HepG2 (cell line): ENCODE measurements around the gene CHEK2. TPM values are rescaled to one million over a fixed set of nuclear protein-coding genes. Genes with fewer than 3 reads are reported as not detected.

Experiments used
- ARNT ChIP-seq: fragments of 450-650 bp; IDR thresholded peaks from 2 replicates; pipeline ENCODE4 v1.6.1; 2017
- EEA1 ChIP-seq: sonication (generic); formaldehyde crosslinking; IDR thresholded peaks from 2 replicates; pipeline ENCODE4 v1.5.1; 2020; ENCODE audit warnings: mild to moderate bottlenecking, missing genetic modification reagents, borderline replicate concordance
- GTF3A ChIP-seq: sonication (generic); formaldehyde crosslinking; conservative IDR thresholded peaks from 2 replicates; pipeline ENCODE4 v1.4.0; 2020; ENCODE audit warnings: mild to moderate bottlenecking, missing genetic modification reagents
- MIER2 ChIP-seq: IDR thresholded peaks from 2 replicates; pipeline ENCODE4 v1.6.1; 2016; ENCODE audit warnings: missing biosample characterization, missing genetic modification reagents
- NFE2L2 ChIP-seq: fragments of 150-350 bp; IDR thresholded peaks from 2 replicates; pipeline ENCODE4 v1.6.1; 2014; ENCODE audit warnings: low read length
- POGK ChIP-seq: sonication (generic); formaldehyde crosslinking; conservative IDR thresholded peaks from 2 replicates; pipeline ENCODE4 v1.8.0; 2022; ENCODE audit warnings: mild to moderate bottlenecking, moderate library complexity, missing genetic modification reagents
- RAD21 ChIP-seq: fragments of 450-650 bp; formaldehyde crosslinking; IDR thresholded peaks from 2 replicates; pipeline ENCODE4 v1.5.0; 2020; ENCODE audit warnings: mild to moderate bottlenecking
- RBFOX2 ChIP-seq: fragments of 200-400 bp; formaldehyde crosslinking; IDR thresholded peaks from 2 replicates; pipeline ENCODE4 v1.6.1; 2017; ENCODE audit warnings: low read depth, mild to moderate bottlenecking, low read length
- SALL1 ChIP-seq: sonication (generic); formaldehyde crosslinking; IDR thresholded peaks from 2 replicates; pipeline ENCODE4 v1.8.0; 2022; ENCODE audit warnings: mild to moderate bottlenecking, missing genetic modification reagents
- SMC3 ChIP-seq: IDR thresholded peaks from 2 replicates; pipeline ENCODE4 v1.6.1; 2011; ENCODE audit warnings: low read length, improper control_type of control experiment
- TIGD3 ChIP-seq: sonication (generic); formaldehyde crosslinking; IDR thresholded peaks from 2 replicates; pipeline ENCODE4 v1.5.1; 2020; ENCODE audit warnings: mild to moderate bottlenecking, missing genetic modification reagents, borderline replicate concordance
- TRIM22 ChIP-seq: fragments of 450-650 bp; IDR thresholded peaks from 2 replicates; pipeline ENCODE4 v1.6.1; 2017
- ZBTB1 ChIP-seq: sonication (generic); formaldehyde crosslinking; IDR thresholded peaks from 2 replicates; pipeline ENCODE4 v1.4.0; 2020; ENCODE audit warnings: missing genetic modification reagents, borderline replicate concordance
- ZNF12 ChIP-seq: sonication (generic); formaldehyde crosslinking; IDR thresholded peaks from 2 replicates; pipeline ENCODE4 v1.5.0; 2020; ENCODE audit warnings: missing genetic modification reagents
- ZNF317 ChIP-seq: sonication (generic); formaldehyde crosslinking; IDR thresholded peaks from 2 replicates; pipeline ENCODE4 v1.5.0; 2020; ENCODE audit warnings: mild to moderate bottlenecking, missing genetic modification reagents
- ZNF513 ChIP-seq: sonication (generic); formaldehyde crosslinking; conservative IDR thresholded peaks from 2 replicates; pipeline ENCODE4 v1.5.0; 2020; ENCODE audit warnings: missing genetic modification reagents
- ZNF879 ChIP-seq: sonication (generic); formaldehyde crosslinking; IDR thresholded peaks from 2 replicates; pipeline ENCODE4 v1.8.1; 2023; ENCODE audit warnings: missing genetic modification reagents
- polyA plus RNA-seq, 8 experiments: library from polyadenylated mRNA; depleted of rRNA in 3 of 8; stranded (reverse) in 7 of 8; unstranded in 1 of 8; fragments of >200 nt; fragmentation: Illumina TruSeq in 4 of 8; extraction: Trizol in 4 of 8; gene quantifications; 2 replicates each; pipeline versions ENCODE4 v1.2.1 to v1.2.3, GENCODE V29; 2011 to 2016; ENCODE audit warnings: low read depth in 4 of 8, missing spikeins in 1 of 8, mixed read lengths in 1 of 8; ENCODE audit not compliant: insufficient read depth in 1 of 8
- total RNA-seq, 5 experiments: library from RNA; depleted of rRNA; stranded (reverse); fragments of >200 nt; fragmentation: Illumina TruSeq; extraction: Trizol; gene quantifications; 2 replicates each; pipeline ENCODE4 v1.2.3, GENCODE V29; 2016; ENCODE audit warnings: low read depth in 1 of 5
- TF ChIP-seq, protein P1 (sequence below): sonication (generic); formaldehyde crosslinking; IDR thresholded peaks from 2 replicates; pipeline ENCODE4 v1.9.0; 2022; ENCODE audit warnings: missing genetic modification reagents, mild to moderate bottlenecking, borderline replicate concordance
- TF ChIP-seq, protein P2 (sequence below): sonication (generic); formaldehyde crosslinking; IDR thresholded peaks from 2 replicates; pipeline ENCODE4 v1.4.0; 2020; ENCODE audit warnings: missing genetic modification reagents, mild to moderate bottlenecking, borderline replicate concordance

CHEK2 gene
- total and polyA plus RNA-seq, 2 of the 13 experiments (the other 11 are each of a cell fraction or from before 2014, with no cell fraction given), result 27.0 to 40.5 TPM

DNA sequence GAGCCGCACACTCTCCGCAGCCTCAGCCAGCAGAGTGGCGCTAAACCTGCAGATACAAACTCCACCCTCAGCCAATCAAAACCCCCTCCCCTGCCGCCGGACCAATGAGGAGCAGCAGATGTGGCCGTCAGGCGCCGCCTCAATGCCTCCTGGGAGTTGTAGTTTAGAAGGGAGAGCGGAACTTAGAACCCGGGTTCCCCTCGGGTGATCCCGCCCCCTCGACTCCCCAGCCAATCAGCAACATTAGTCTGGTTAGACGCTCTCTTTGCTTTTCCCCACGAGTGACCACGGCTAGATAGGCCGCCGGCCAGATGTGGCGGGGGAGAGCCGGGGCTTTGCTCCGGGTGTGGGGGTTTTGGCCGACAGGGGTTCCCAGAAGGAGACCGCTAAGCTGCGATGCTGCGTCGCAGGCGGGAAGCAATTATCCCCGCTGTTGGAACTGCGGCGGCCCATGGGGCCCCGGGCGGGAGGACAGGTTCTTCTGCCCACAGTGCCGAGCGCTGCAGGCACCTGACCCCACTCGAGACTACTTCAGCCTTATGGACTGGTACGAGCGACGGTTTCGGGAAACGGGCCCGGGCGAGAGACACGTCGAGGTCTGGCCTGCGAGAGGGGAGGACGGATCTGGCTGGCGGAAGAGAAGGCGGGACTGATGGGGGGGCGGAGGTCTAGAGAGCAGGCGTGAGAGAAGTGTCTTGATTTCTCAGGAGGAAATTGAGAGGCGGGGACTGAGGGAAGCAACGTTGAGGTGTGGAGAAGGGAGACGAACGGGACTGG, at the start of gene CHEK2, which contains the start of gene HSCB (continued):
- peak; percentile 39; the same call in 1 of the 2 replicates for TF ChIP-seq POGK (CRISPR knock-in tag)
- TF ChIP-seq ZNF317, result peak; percentile 36; the same call in 1 of the 2 replicates
- TF ChIP-seq SALL1 (CRISPR knock-in tag), result peak; percentile 73
- TF ChIP-seq, protein P1, sequence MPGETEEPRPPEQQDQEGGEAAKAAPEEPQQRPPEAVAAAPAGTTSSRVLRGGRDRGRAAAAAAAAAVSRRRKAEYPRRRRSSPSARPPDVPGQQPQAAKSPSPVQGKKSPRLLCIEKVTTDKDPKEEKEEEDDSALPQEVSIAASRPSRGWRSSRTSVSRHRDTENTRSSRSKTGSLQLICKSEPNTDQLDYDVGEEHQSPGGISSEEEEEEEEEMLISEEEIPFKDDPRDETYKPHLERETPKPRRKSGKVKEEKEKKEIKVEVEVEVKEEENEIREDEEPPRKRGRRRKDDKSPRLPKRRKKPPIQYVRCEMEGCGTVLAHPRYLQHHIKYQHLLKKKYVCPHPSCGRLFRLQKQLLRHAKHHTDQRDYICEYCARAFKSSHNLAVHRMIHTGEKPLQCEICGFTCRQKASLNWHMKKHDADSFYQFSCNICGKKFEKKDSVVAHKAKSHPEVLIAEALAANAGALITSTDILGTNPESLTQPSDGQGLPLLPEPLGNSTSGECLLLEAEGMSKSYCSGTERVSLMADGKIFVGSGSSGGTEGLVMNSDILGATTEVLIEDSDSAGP (CRISPR knock-in tag), result peak; percentile 89; the same call in 1 of the 2 replicates
- TF ChIP-seq ZBTB1 (CRISPR knock-in tag), result no peak
- TF ChIP-seq EEA1 (CRISPR knock-in tag), result no peak
- no peak for TF ChIP-seq ZNF879
- peak; percentile 87 for TF ChIP-seq RBFOX2
- TF ChIP-seq RAD21 (CRISPR knock-in tag), result no peak
- no peak for TF ChIP-seq SMC3
- TF ChIP-seq NFE2L2, result no peak
- TF ChIP-seq, protein P2, sequence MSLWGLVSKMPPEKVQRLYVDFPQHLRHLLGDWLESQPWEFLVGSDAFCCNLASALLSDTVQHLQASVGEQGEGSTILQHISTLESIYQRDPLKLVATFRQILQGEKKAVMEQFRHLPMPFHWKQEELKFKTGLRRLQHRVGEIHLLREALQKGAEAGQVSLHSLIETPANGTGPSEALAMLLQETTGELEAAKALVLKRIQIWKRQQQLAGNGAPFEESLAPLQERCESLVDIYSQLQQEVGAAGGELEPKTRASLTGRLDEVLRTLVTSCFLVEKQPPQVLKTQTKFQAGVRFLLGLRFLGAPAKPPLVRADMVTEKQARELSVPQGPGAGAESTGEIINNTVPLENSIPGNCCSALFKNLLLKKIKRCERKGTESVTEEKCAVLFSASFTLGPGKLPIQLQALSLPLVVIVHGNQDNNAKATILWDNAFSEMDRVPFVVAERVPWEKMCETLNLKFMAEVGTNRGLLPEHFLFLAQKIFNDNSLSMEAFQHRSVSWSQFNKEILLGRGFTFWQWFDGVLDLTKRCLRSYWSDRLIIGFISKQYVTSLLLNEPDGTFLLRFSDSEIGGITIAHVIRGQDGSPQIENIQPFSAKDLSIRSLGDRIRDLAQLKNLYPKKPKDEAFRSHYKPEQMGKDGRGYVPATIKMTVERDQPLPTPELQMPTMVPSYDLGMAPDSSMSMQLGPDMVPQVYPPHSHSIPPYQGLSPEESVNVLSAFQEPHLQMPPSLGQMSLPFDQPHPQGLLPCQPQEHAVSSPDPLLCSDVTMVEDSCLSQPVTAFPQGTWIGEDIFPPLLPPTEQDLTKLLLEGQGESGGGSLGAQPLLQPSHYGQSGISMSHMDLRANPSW, result no peak; the same call in 1 of the 2 replicates
- no peak for TF ChIP-seq TIGD3 (CRISPR knock-in tag)
- TF ChIP-seq GTF3A, result 0 out of 2 replicates have a peak, but pooled peaks have one; percentile 56
- TF ChIP-seq ARNT, result no peak
- TF ChIP-seq MIER2 (CRISPR knock-in tag), result no peak
- TF ChIP-seq TRIM22, result no peak
- TF ChIP-seq ZNF513, result no peak
- TF ChIP-seq ZNF12 (CRISPR knock-in tag), result 0 out of 2 replicates have a peak, but pooled peaks have one; percentile 12
